Hindlimb muscle (tissue), 1 donor: Measurements from ENCODE around the gene MEF2A. TPM values are rescaled to one million over a fixed set of nuclear protein-coding genes. Genes with fewer than 3 reads are reported as not detected.

ENCODE experiments used
- polyA plus RNA-seq: library from polyadenylated mRNA; unstranded; fragments of 120-200 nt; gene quantifications from one replicate; pipeline ENCODE4 v1.2.1, GENCODE V29; 2013; ENCODE audit not compliant: insufficient read length

Gene MEF2A
- polyA plus RNA-seq, 1 donor: 54.5 TPM

Other genes with a start within 250 kb of the MEF2A start
- 9.3 TPM for gene LYSMD4, start 167.5 kb downstream of the MEF2A start, polyA plus RNA-seq